ENCODE data around the gene BBOF1.

Gene BBOF1

GRCh38 chr14:74048281-74048680, 29.1 kb downstream of the BBOF1 start:
- TF ChIP-seq CTCF (IDR thresholded peaks at IDR 0.05; ENCODE audit: extremely low read depth, insufficient read depth, missing control alignments), result no peak
- no peak for DNase-seq (ENCODE audit: low spot score)
- in situ Hi-C loops (cut with MboI; ENCODE audit: low pct_unique_long_range_greater_than_20kb, low sequenced_read_pairs, unreplicated experiment), result no loop called here

DNA sequence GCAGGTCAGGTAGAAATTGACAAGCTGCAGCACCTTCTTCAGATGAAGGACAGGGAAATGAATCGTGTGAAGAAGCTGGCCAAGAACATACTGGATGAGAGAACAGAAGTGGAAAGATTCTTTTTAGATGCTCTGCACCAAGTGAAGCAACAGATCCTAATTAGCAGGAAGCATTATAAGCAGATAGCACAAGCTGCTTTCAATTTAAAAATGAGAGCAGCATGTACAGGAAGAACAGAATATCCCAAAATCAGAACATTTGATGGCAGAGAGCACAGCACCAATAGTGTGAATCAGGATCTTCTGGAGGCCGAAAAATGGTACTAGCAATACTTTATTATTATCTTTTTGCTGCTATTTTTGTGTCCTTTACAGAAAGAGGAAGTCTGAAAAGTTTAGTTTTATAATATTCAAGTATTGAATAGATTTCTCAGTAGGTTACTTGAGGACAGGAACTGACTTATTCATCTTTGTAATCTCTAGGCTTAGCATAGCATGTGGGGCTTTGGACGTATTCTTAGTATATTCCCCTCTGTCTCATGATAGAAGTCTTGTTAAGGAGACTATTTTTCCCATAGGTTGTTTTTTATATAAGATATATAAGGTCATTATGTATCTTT, 30.8 kb downstream of the BBOF1 start:
- in situ Hi-C loops (cut with MboI; ENCODE audit: low pct_unique_long_range_greater_than_20kb, low sequenced_read_pairs, unreplicated experiment), result no loop called here
- TF ChIP-seq CTCF (IDR thresholded peaks at IDR 0.05; ENCODE audit: extremely low read depth, insufficient read depth, missing control alignments), result no peak
- DNase-seq (ENCODE audit: low spot score), result no peak

GRCh38 chr14:74062809-74063150, 43.6 kb downstream of the BBOF1 start:
- in situ Hi-C loops (cut with MboI; ENCODE audit: low pct_unique_long_range_greater_than_20kb, low sequenced_read_pairs, unreplicated experiment), result no loop called here
- no peak for DNase-seq (ENCODE audit: low spot score)
- TF ChIP-seq CTCF (IDR thresholded peaks at IDR 0.05; ENCODE audit: extremely low read depth, insufficient read depth, missing control alignments), result no peak

GRCh38 chr14:74064426-74064825, 45.3 kb downstream of the BBOF1 start:
- TF ChIP-seq CTCF (IDR thresholded peaks at IDR 0.05; ENCODE audit: extremely low read depth, insufficient read depth, missing control alignments), result no peak
- in situ Hi-C loops (cut with MboI; ENCODE audit: low pct_unique_long_range_greater_than_20kb, low sequenced_read_pairs, unreplicated experiment), result no loop called here
- DNase-seq (ENCODE audit: low spot score), result no peak

GRCh38 chr14:74064883-74065282, 45.7 kb downstream of the BBOF1 start:
- in situ Hi-C loops (cut with MboI; ENCODE audit: low pct_unique_long_range_greater_than_20kb, low sequenced_read_pairs, unreplicated experiment), result no loop called here
- TF ChIP-seq CTCF (IDR thresholded peaks at IDR 0.05; ENCODE audit: extremely low read depth, insufficient read depth, missing control alignments), result no peak
- DNase-seq (ENCODE audit: low spot score), result no peak

DNA sequence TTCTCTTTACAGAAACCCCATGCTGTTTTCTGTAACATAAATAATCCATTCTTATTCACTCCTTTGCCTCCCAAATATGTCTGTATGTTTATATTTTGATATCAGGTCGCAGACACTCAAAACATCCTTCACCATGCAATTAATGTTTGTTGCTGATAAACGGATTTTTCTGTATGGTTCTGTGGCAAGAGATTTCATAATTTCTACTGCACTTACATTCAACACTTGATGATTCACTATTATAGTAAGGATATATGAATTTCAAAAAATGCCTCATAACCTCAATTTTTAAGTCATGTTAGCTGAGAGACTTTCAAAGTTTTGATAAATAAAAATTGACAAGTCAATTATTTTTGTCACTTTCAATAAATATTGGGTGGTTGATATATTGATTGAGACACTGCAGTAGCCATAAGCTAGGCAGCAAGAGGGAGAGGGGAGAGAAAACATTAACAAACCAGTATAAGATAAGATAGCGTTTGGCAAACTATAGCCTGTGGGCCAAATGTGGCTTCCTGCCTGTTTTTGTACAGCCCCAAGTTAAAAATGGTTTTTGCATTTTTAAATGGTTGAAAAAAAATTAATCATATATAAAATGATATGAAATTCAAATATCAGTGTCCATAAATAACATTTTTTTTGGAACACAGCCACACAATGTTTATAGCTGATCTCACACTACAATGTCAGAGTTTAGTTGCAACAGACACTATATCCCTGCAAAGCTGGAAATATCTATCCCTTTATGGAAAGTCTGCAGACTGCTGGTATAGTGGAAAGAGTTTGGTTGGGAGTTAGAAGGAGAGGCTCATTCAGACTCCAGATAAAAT, 46.8 kb downstream of the BBOF1 start:
- TF ChIP-seq CTCF (IDR thresholded peaks at IDR 0.05; ENCODE audit: extremely low read depth, insufficient read depth, missing control alignments), result no peak
- DNase-seq (ENCODE audit: low spot score), result no peak
- in situ Hi-C loops (cut with MboI; ENCODE audit: low pct_unique_long_range_greater_than_20kb, low sequenced_read_pairs, unreplicated experiment), result no loop called here

Measured in GM13977 (cell line).